HCT116 (cell line): ENCODE results near the gene NSMCE1. TPM values are rescaled to one million over a fixed set of nuclear protein-coding genes. Genes with fewer than 3 reads are reported as not detected.

Source experiments
- ATAC-seq: fragments of 200-7000 bp; cut with Tn5 transposase; 2 replicates; pipeline ENCODE4 v1.9.1; 2020; ENCODE audit warnings: mild to moderate bottlenecking, moderate library complexity
- BruUV-seq: library from RNA; stranded (reverse); fragments of 400-500 nt; replicated peaks from 2 replicates; lab custom pipeline; 2021; lab: Mats Ljungman, UMichigan
- CTCF ChIA-PET: fragments of 300-600 bp; sonication (Branson Sonifier 250); formaldehyde crosslinking; loops from one replicate; lab custom pipeline; 2021; ENCODE audit warnings: antibody characterized with exemption; lab: Charles Lee
- POLR2A ChIA-PET: fragments of 300-600, 350-600 bp; sonication (Branson Sonifier 250); formaldehyde crosslinking; loops from one replicate; lab custom pipeline; 2021; ENCODE audit warnings: antibody characterized with exemption; lab: Charles Lee
- RAD21 ChIA-PET, 2 experiments: fragments of 300-600 bp; sonication (Branson Sonifier 250); formaldehyde crosslinking; loops; one replicate each; lab custom pipeline; 2023; ENCODE audit warnings: low total read pairs in 2 of 2; ENCODE audit not compliant: uncharacterized antibody in 2 of 2, unreplicated experiment in 2 of 2, low non-redundant PET in 1 of 2; lab: Charles Lee
- DNase-seq: peaks from one replicate; pipeline ENCODE4 v3.0.0-alpha.2; 2010; ENCODE audit warnings: low read depth, low spot score
- H2AFZ ChIP-seq: fragments of 200-600 bp; shearing (Covaris generic), sonication (generic); 2 replicates; pipeline ENCODE4 v1.6.1; 2017; ENCODE audit warnings: low read depth, mixed run types, mixed read lengths, antibody characterized with exemption, low read length; ENCODE audit not compliant: poor library complexity, severe bottlenecking
- H3K27ac ChIP-seq: 2 replicates; pipeline ENCODE4 v1.5.1; 2012; ENCODE audit warnings: low read depth, low read length
- H3K27me3 ChIP-seq: fragments of 200-600 bp; sonication (generic); 2 replicates; pipeline ENCODE4 v1.6.1; 2016; ENCODE audit warnings: mixed run types, low read length, mixed read lengths; ENCODE audit not compliant: insufficient read depth
- H3K36me3 ChIP-seq, 2 experiments: fragments of 200-500 bp in 1 of 2; fragments of 200-600 bp in 1 of 2; sonication (Bioruptor generic) in 1 of 2; sonication (generic) in 1 of 2; 2 replicates each; pipeline versions ENCODE4 v1.5.1 to v1.6.1; 2014 to 2016; ENCODE audit warnings: low read length in 2 of 2, inconsistent platforms in 1 of 2, mixed read lengths in 1 of 2, mixed run types in 1 of 2; ENCODE audit not compliant: insufficient read depth in 2 of 2, control insufficient read depth in 1 of 2
- H3K4me1 ChIP-seq, 2 experiments: fragments of 200-600 bp in 1 of 2; sonication (generic) in 1 of 2; 2 replicates each; pipeline versions ENCODE4 v1.5.1 to v1.6.1; 2012 to 2017; ENCODE audit warnings: low read length in 2 of 2, inconsistent platforms in 1 of 2, mild to moderate bottlenecking in 1 of 2, mixed read lengths in 1 of 2, mixed run types in 1 of 2, moderate library complexity in 1 of 2; ENCODE audit not compliant: insufficient read depth in 2 of 2, control insufficient read depth in 1 of 2
- H3K4me2 ChIP-seq: fragments of 200-600 bp; sonication (generic); 2 replicates; pipeline ENCODE4 v1.6.1; 2017; ENCODE audit warnings: mixed run types, low read length, mixed read lengths
- H3K4me3 ChIP-seq, 2 experiments: fragments of 200-600 bp in 1 of 2; sonication (generic) in 1 of 2; replicated peaks in 1 of 2; 2 replicates each; pipeline ENCODE4 v1.5.1; 2011 to 2016; ENCODE audit warnings: low read length in 2 of 2, control low read depth in 1 of 2, low read depth in 1 of 2, mild to moderate bottlenecking in 1 of 2, mixed read lengths in 1 of 2, mixed run types in 1 of 2
- H3K79me2 ChIP-seq: fragments of 200-600 bp; sonication (generic); 2 replicates; pipeline ENCODE4 v1.6.1; 2017; ENCODE audit warnings: mild to moderate bottlenecking, mixed run types, low read length, moderate library complexity, mixed read lengths; ENCODE audit not compliant: insufficient read depth
- H3K9ac ChIP-seq: fragments of 200-600 bp; sonication (generic); 2 replicates; pipeline ENCODE4 v1.6.1; 2016; ENCODE audit warnings: low read length, mixed read lengths
- H3K9me2 ChIP-seq: fragments of 200-600 bp; sonication (generic), shearing (Covaris generic); 2 replicates; pipeline ENCODE4 v1.6.1; 2017; ENCODE audit warnings: mixed run types, mild to moderate bottlenecking, moderate library complexity; ENCODE audit not compliant: insufficient read depth
- H3K9me3 ChIP-seq, 2 experiments: fragments of 200-500 bp in 1 of 2; fragments of 200-600 bp in 1 of 2; sonication (Bioruptor generic) in 1 of 2; sonication (generic) in 1 of 2; 2 replicates each; pipeline ENCODE4 v1.6.1; 2014 to 2017; ENCODE audit warnings: low read length in 2 of 2, mixed read lengths in 2 of 2, inconsistent platforms in 1 of 2, low read depth in 1 of 2, mild to moderate bottlenecking in 1 of 2, mixed run types in 1 of 2, moderate library complexity in 1 of 2; ENCODE audit not compliant: control insufficient read depth in 1 of 2, insufficient read depth in 1 of 2
- H4K20me1 ChIP-seq: fragments of 200-600 bp; sonication (generic), shearing (Covaris generic); 2 replicates; pipeline ENCODE4 v1.6.1; 2017; ENCODE audit warnings: mixed run types, mild to moderate bottlenecking, moderate library complexity; ENCODE audit not compliant: insufficient read depth
- CBX3 ChIP-seq: IDR thresholded peaks from 2 replicates; pipeline ENCODE4 v1.6.1; 2012; ENCODE audit warnings: low read depth
- EGR1 ChIP-seq: IDR thresholded peaks from 2 replicates; pipeline ENCODE4 v1.6.1; 2012; ENCODE audit warnings: low read depth
- ELF1 ChIP-seq: IDR thresholded peaks from 2 replicates; pipeline ENCODE4 v1.6.1; 2012; ENCODE audit warnings: low read depth, borderline replicate concordance
- EZH2 ChIP-seq: fragments of 200-600 bp; sonication (generic); IDR thresholded peaks from 2 replicates; pipeline ENCODE4 v1.6.1; 2017; ENCODE audit warnings: antibody characterized with exemption, mixed run types
- JUND ChIP-seq: IDR thresholded peaks from 2 replicates; pipeline ENCODE4 v1.6.1; 2012
- POLR2A ChIP-seq: IDR thresholded peaks from 2 replicates; pipeline ENCODE4 v1.7.0; 2011; ENCODE audit warnings: borderline replicate concordance; ENCODE audit not compliant: insufficient read depth, insufficient read length; ENCODE audit errors: extremely low read depth
- RAD21 ChIP-seq: IDR thresholded peaks from 2 replicates; pipeline ENCODE4 v1.6.1; 2012; ENCODE audit warnings: low read depth, mild to moderate bottlenecking
- SRF ChIP-seq: IDR thresholded peaks from 2 replicates; pipeline ENCODE4 v1.6.1; 2012; ENCODE audit warnings: low read depth
- TCF7L2 ChIP-seq: IDR thresholded peaks from 2 replicates; pipeline ENCODE4 v1.7.0; 2011; ENCODE audit warnings: borderline replicate concordance, inconsistent platforms; ENCODE audit not compliant: insufficient read depth, insufficient read length; ENCODE audit errors: extremely low read depth
- YY1 ChIP-seq: IDR thresholded peaks from 2 replicates; pipeline ENCODE4 v1.6.1; 2011; ENCODE audit warnings: low read length, low read depth, moderate library complexity, mild to moderate bottlenecking; ENCODE audit not compliant: insufficient replicate concordance; ENCODE audit errors: extremely low read depth
- ZFX ChIP-seq: fragments of 450-650 bp; IDR thresholded peaks from 2 replicates; pipeline ENCODE4 v1.6.1; 2017
- intact Hi-C: fragments of 100-400 bp; cut with micrococcal nuclease; formaldehyde crosslinking; loops from 2 replicates; pipeline ENCODE4 v1.10.0; 2022
- total RNA-seq: library from RNA; stranded (reverse); gene quantifications from one replicate; pipeline ENCODE4 v1.2.1, GENCODE V29; 2021; ENCODE audit not compliant: unreplicated experiment
- TF ChIP-seq, protein P1 (sequence below): IDR thresholded peaks from 2 replicates; pipeline ENCODE4 v1.6.1; 2012; ENCODE audit warnings: low read depth
- TF ChIP-seq, protein P2 (sequence below): IDR thresholded peaks from 2 replicates; pipeline ENCODE4 v1.6.1; 2011; ENCODE audit warnings: mild to moderate bottlenecking, low read length, moderate library complexity; ENCODE audit not compliant: insufficient replicate concordance; ENCODE audit errors: extremely low read depth

NSMCE1 gene
- total RNA-seq, 1 experiment from 2014 or later: 85.6 TPM

DNA sequence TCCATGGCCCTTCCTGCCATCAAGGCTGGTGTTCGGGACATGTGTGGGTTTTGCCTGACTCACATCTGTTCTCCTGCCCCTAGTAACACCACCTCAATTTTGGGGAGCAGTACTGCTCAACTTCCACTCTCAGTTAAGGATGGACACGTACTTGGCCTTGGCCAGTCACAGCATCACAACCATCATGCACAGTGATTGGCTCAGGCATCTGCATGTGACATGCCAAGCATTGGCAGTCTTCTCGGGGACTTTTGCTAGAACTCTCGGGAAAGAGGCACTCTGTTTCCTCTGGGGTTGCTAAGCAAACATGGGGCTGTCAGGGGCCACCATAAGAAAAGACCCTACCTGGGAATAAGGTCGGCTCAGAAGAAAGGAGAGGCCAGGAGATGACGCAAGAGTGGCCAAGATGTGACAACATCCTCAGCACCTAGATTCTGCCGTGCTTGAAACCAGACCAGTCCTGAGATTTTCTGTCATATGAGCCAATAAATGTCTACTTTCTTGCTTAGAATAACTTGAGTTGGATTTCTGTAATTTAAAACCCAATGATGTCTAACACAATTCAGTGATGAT lies 77.1 kb downstream of the NSMCE1 start (continued):
- TF ChIP-seq, protein P1, sequence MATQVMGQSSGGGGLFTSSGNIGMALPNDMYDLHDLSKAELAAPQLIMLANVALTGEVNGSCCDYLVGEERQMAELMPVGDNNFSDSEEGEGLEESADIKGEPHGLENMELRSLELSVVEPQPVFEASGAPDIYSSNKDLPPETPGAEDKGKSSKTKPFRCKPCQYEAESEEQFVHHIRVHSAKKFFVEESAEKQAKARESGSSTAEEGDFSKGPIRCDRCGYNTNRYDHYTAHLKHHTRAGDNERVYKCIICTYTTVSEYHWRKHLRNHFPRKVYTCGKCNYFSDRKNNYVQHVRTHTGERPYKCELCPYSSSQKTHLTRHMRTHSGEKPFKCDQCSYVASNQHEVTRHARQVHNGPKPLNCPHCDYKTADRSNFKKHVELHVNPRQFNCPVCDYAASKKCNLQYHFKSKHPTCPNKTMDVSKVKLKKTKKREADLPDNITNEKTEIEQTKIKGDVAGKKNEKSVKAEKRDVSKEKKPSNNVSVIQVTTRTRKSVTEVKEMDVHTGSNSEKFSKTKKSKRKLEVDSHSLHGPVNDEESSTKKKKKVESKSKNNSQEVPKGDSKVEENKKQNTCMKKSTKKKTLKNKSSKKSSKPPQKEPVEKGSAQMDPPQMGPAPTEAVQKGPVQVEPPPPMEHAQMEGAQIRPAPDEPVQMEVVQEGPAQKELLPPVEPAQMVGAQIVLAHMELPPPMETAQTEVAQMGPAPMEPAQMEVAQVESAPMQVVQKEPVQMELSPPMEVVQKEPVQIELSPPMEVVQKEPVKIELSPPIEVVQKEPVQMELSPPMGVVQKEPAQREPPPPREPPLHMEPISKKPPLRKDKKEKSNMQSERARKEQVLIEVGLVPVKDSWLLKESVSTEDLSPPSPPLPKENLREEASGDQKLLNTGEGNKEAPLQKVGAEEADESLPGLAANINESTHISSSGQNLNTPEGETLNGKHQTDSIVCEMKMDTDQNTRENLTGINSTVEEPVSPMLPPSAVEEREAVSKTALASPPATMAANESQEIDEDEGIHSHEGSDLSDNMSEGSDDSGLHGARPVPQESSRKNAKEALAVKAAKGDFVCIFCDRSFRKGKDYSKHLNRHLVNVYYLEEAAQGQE: no peak
- TF ChIP-seq TCF7L2 (no peak), ZFX (no peak), YY1 (no peak), JUND (no peak), POLR2A (no peak), ELF1 (no peak)

DNA sequence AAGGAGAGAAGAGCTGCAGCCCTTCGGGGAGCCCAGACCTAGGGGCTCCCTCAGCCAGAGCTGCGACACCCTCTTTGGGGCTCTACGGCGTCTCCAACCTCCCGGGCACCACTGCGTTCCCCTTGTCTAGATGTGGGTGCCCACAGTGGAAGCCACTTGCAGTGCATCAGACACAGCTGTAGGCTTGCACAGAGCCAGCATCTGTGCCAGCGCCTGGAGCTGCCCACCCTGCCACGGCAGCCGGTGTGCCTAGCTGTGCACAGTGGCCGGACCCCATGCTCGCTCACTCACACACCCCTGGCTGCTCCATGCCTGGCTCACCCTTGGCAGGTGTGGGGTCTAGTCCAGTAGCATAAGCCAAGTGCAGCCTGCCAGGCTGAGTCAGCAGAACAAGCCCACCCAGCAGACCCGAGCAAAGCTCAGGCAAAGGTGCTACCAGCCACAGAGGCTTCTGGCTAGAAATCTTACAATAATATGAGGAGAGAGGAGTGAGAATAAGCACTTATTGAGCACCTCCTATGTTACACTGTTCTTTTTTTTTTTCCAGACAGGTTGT lies 78.2 kb downstream of the NSMCE1 start:
- Histone ChIP-seq H3K9ac (no peak overlapping the region), H3K9me2 (no peaks in the 10 kb centered on the region), H3K27me3 (no peaks in the 10 kb centered on the region; the same call in 1 of the 2 replicates), H3K9me3 (no peaks in the 10 kb centered on the region), H3K36me3 (no peaks in the 10 kb centered on the region), H3K4me3 (no peak overlapping the region), H3K79me2 (no peaks in the 10 kb centered on the region), H4K20me1 (no peaks in the 10 kb centered on the region), H2AFZ (no peak overlapping the region), H3K27ac (no peak overlapping the region), H3K4me1 (no peaks in the 10 kb centered on the region; a peak in 1 of 4 replicates), H3K4me2 (no peak overlapping the region)
- intact Hi-C loops: no loop called here
- ChIA-PET RAD21 (no interaction called here), POLR2A (interaction anchor here (1.0 kb wide), 1 partner anchor 9 kb away, joined by 3 read pairs; no protein-coding TSS in a partner anchor), CTCF (interaction anchor here (1.0 to 1.5 kb wide), 2 partner anchors 9 to 11 kb away, joined by 3 to 4 read pairs; no protein-coding TSS in a partner anchor)
- ATAC-seq (no peak), DNase-seq (no peak)
- no TSS peak for BruUV-seq
- TF ChIP-seq JUND (no peak), EZH2 (no peak), RAD21 (no peak), ELF1 (no peak), EGR1 (no peak), SRF (no peak), CBX3 (no peak)
- TF ChIP-seq, protein P1: no peak
- TF ChIP-seq, protein P2, sequence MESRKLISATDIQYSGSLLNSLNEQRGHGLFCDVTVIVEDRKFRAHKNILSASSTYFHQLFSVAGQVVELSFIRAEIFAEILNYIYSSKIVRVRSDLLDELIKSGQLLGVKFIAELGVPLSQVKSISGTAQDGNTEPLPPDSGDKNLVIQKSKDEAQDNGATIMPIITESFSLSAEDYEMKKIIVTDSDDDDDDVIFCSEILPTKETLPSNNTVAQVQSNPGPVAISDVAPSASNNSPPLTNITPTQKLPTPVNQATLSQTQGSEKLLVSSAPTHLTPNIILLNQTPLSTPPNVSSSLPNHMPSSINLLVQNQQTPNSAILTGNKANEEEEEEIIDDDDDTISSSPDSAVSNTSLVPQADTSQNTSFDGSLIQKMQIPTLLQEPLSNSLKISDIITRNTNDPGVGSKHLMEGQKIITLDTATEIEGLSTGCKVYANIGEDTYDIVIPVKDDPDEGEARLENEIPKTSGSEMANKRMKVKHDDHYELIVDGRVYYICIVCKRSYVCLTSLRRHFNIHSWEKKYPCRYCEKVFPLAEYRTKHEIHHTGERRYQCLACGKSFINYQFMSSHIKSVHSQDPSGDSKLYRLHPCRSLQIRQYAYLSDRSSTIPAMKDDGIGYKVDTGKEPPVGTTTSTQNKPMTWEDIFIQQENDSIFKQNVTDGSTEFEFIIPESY: no peak
